Measurements from ENCODE around the gene CCDC85C.

CCDC85C gene

DNA sequence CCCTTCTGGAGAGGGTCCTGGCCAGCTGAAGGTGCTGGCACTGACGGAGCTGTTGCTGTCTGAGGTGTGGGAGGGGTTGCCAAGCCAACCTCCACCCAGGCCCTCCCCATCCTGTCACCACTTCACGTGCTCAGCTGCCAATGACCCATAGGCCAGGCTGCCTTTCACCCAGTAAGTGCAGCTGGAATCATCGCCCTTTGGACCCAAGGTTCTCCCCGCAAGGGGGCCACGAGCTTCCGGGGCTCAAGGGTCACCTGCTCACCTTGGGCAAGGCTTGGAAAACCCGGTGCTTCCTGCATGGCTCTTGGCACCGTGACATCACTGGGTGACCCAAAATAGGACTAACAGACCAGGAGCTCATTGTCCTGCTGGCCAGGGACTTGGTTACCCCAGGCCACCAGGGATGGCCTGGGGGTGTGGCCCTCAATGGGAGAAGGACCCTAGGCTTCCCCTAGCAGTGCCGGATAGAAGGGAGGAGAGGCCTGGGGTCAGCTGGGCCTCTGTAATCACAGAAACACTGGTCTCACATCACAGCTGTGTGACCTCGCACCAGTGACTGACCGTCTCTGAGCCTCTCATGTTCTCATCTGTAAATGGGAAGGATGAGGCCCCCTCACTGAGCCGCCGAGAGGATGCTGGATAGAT, 51.3 kb downstream of the CCDC85C start:
- no peak for DNase-seq

DNA sequence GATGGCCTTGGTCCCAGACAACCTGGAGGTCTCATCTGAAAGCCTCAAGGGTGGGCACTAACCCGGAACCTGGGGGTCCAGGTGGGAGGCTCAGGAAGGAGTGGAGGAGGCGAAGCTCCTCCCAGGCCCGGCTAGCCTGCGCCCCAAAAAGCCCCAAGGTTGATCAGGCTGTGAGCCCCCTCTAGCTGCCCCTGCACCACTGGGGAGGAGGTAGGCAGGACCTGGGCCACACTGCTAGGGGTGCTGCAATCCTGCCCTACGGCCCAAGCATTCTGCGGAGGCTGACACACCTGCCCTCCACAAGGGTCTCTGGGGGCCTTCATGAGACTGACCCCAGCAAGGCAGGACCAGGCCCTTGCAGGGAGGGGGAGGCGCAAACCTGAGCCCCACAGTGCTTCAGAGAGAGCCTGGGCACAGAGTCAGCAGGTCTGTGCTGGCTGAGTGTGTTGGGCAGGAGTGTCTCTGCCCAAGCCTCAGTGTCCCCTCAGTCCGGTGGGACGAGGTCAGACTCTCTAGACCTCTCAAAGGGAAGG, 51.9 kb downstream of the CCDC85C start:
- no peak for DNase-seq

DNA sequence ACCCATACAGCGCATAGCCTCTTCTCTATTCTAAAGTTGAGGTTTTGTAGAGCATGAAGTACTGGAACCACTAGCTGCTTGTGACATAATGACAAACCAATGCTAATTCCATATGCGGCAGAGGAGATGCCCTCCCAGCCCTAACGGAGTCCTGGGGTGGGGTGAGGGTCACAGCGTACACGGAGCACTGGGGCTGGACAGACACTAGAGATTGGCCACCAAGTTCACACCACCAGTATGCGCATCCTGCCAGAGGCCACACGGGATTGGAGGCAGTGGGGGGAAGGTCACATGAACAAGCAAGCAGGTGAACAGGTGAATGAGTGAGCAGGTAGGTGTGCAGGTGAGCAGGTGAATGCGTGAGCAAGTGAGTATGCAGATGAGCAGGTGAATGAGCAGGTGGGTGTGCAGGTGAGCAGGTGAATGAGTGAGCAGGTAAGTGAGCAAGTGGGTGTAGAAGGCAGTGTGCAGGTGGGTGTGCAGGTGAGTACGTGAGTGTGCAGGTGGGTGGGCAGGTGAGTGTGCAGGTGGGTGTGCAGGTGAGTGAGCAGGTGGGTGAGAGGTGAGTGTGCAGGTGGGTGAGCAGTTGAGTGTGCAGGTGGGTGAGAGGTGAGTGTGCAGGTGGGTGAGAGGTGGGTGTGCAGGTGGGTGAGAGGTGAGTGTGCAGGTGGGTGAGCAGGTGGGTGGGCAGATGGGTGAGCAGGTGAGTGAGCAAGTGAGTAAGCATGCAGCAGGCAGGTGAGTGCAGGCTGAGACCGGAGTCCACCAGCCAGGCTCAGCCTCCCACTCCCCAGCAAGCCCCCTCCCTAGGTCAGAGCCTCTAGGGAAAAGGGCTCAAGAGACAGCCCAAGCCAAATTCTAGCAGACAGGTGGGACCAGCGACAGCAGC, 52.7 kb downstream of the CCDC85C start:
- no peak for DNase-seq

DNA sequence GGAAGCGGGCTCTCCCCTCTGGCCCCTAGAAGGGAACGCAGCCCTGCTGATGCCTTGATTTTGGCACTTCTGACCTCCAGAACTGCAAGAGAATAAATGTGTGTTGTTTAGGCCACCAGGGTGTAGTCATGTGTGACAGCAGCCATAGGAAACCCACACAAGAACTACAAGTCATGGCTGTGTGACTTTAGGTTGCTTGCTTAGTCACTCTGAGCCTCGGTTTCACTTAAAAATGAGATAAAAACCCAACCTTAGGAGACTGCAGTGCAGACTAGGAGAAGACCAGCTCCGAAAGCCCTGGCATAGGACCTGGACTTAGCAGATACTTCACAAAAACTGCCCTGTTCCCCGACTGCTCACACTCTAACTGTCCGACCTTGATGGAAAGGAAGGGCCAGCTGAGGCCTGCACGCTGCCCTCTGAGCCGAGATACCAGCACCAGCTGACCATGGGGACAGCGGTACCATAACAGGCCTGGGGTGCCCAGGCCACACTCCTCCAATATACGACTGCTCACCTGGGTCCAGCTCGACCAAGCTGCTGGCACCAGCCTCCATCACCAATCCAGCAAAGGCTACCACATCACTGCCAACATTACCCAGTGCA, 53.5 kb downstream of the CCDC85C start:
- DNase-seq: no peak

DNA sequence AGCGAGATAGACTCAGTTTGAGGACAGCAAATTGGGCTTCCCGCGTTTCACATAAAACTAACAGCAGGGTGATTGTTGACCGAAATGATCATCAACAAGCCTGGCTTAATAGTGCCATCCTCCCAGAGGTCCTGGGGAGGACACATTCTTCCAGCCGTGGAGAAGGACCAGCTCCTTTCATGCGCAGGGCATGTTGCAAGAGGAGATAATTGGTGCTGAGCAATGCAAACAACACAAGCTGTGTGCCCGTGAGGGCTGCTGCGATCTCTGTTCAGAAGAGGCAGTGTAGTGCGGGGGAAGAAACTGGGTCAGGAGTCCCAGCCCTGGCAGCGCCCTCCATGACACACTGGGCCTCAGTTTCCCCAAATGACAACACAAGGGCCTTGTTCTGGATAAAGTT, 54.3 kb downstream of the CCDC85C start:
- DNase-seq: no peak

DNA sequence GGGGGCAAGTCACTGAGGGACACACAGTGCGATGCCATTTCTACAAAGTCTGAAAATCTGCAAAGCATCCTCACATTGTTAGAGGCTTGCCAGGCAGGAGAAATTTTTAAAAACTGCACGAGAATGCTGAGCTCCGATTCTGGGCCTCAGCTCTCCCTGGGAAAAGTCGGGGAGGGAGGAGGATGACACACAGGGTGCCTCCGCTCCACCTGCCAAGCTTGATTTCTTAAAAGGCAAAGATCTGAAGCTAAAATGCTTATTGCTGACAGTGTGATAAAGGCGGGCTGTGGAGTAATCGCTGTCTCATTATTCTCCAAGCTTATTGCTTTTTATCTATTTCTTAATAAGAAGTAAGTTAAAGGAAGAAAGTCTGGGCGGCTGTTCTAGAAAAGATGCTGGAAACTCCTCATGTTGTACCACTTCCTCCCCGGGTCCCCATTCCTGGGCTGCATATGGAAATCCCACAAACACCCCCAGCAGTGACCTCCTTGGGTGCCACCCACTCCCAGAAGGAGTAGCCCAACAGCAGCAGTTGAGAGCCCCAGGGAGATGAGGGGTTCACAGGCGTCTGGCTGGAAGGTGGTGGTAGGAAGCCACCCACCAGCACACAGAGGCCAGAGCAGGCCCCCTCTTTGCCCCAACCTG, 55.0 kb downstream of the CCDC85C start:
- peak; percentile 23 for DNase-seq

DNA sequence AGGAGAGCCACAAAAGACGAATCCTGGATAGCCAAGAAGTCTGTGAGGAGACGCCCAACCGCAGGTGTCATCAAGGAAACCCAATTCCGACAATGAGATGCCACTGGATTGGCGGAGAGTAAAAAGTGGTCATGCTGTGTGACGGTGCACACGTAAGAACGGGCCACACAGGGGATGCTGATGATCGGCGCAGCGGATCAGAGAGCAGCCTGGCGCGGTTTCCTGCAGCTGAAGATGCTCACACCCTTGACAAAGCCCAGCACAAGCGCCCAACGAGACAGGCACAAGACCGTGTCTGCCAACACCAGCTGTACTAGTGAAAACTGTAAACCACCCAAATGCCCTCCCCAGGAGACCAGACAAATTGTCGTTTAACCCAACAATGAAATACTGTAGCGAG, 55.8 kb downstream of the CCDC85C start:
- no peak for DNase-seq

DNA sequence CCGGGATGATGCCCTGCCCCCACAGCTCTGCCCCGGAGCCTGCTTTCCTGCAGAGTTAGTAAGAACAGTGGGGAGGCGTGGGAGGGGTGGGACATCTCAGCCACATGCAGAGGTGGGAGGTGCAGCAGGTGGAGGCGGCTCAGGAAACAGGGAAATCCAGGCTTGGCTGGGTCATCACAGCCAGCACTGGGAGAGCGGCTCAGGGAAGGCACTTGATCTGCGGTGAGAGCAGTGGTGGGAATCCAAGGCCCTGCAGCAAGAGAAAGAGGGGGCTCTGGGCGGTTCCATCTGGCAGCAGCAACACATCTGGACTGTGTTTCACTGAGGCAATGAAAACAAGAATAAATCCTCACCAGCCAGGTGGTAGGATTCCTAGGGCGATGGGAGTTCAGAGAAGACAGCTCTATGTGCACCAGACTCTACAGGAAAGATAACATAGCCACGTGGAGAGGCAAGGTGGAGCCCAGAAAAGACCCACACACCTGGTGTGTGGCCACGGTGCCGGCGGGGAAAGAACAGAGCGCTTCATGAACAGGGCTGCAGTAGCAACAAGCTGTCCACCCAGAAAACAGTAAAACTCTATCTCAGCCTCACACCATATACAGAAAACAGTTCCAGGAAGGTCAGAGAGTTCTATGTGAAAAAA, 57.6 kb downstream of the CCDC85C start:
- no peak for DNase-seq

DNA sequence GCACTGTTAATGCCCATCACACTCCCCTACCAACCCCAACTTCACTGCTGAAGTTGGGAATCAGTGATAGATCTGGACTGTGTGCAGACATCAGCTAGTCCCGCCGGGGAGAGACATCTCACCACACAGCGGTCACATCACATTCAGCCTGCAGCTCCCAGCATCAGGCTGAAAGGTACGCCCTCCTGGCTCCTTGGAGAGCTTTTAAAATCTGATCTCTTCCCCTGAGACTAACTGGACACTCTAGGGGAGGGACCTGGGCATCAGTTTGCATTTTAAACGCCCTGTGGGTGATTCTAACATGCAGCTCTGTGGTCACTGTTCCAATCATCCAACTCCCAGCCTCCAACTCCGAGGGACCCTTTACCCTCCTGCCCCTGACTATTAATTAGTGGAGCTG, 58.4 kb downstream of the CCDC85C start:
- DNase-seq: no peak

DNA sequence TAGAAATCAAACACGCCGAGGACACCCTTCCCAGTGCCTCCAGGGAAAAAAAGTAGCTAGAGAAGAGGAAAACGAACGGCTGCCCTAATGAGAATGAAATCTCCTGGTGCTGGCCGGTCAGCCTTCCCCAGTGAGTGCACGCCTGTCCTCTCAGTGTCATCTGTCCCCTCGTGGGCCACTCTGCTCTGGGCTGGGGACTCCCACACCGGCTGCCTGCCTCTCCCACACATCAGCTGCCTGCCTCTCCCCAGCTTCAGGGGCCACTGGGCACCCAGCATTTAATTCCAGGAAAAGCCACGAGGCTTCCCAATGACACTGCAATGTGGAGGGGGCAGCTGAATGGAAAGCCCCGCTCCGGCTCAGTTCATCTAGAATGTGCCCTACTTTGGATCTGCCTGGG, 59.0 kb downstream of the CCDC85C start:
- DNase-seq: no peak

DNA sequence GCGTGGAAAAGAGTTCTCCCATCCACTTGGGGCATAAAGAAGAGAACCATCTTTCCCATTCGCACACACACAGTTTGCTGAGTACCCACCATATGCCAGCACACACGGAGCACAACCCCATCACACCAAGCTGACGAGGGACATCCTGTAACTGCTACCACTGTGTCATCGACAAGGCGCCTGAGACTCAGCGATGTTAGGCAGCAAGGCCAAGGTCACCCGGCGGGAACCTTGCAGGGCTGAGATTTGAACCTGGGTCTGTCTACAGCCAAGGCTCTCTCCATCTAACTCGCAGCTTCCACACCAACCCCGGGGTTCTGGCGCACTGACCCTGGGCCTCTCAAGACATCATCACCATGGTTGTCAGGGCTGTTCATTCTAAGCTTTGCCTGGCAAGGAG, 60.0 kb downstream of the CCDC85C start:
- no peak for DNase-seq

DNA sequence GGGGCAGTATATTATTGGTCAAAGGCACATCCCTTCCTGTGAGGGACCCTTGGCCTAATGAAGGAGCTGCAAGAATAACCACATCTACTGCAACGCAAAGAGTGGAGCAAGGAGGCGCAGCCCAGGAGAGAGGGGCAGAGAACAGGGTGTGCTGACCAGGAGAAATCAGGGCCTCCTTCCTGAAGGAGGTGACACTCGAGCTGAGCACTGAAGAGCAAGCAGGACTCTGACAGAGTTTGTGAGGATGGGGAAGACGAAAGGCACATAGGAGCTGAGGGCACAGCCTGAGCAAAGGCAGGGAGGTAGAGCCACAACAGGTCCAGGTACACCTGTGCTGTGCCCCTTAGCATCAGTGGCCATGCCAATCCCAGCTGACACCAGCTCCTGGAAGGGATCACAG, 60.6 kb downstream of the CCDC85C start:
- no peak for DNase-seq

DNA sequence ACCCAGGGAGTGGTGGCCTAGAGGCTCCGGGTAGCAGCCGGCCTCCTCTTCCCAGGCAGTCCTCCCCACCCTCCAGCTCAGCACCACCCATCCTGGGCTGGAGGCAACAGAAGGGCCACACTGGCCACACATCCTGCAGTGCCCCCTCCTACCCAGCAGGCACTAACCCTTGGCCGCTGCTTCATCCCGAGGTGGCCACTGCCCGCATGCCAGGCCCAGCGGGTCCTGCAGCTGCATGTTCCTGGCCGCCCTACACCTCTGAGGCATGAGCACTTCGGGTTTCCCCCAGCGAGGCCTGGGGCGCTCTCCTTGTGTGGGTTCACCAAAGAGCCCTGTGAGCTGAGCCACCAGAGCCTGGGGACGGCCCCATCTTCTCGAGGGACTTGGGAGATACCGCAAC, 61.4 kb downstream of the CCDC85C start:
- no peak for DNase-seq

DNA sequence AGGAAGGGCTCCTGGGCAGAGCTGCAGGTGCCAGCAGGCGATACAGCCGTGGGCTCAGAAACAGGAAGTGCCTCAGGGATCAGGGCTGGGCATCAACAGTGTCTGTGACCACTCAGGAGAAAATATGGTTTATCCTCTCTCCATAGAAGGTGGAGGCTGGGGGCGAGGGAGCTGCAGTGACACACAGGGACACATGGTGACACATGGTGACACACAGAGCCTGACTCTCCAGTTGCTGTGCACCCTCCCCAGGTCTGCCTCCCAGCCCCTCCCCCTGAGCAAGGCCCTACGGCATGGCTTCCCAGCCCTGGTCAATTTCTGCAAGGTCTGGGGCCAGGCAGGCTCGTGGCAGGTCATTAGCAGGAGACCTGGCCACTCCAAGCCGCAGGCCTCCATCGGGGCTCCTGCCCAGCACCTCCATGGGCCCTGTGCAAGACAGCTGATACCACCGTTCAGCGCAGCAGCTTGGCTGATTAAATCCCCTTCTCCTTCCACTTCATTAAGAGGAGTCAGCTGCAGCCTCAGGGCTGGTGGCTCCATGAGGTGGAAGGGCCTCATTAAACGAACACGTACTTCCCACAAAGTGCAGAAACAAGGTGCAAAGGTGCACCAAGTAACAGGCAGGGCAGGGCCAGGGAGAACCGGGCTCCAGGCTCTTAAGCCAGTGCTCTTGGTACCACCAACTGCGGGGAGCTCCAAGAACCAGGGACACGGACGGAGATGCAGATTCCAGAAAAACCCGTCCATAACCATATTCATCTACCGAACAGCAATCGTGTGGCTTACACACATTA, 62.1 kb downstream of the CCDC85C start:
- DNase-seq: no peak

DNA sequence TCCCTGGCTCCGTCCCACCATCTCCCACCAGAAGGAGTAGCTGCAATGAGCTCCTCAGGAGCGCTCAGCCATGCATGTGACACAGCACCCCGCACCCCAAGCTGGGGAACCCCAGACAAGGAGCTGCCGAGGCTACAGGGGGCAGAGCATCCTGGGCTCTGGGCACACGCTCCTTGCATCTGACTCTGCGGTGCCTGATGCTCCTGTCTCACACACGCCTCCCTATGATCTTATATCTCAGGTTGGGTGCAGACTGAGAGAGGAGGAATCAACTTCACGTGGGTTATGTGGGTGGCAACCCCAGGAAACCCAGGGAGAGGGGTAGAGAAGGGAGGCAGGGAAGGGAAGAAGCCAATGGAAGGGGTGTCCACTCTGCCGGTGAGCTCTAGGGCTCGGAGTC, 62.8 kb downstream of the CCDC85C start:
- no peak for DNase-seq

DNA sequence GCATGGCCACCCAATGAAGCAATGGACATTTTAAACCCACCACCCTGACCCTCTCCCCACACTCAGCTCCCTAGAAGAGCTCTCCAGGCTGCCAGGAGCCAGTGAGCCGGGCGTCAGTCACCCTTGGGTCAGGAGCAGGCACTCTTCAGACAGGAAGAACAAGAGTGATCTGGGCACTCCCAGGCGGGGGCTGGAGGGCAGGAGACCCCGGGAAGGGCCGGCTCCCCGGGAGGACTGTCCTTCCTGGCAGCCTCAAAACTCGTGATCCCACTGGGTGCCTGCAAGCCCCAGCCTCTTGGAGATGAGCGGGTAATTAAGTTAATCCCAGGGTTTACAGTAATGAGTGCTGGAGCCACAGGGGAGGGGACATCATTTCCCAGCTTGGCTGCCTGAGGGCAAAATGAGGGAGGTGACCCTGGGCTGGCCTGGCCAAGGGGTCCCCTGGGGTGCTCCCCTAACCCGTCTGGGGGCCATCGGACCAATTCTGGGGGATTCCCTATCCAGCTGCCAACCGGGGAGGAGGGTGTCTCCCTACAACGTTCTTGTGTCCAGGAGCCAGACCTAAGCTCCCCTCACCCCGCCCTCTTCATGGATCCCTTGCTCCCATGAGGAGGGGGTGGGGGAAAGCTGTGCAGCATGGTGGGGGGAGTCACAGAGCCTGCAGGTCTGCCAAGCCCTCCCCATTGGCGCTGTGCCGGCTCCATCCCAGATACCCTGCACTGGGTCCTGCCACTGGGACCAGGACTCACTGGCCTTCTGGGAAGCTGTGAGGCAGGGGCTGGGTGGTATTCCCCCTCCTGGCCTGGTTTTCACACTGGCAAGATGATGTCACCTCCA, 63.6 kb downstream of the CCDC85C start:
- no peak for DNase-seq

DNA sequence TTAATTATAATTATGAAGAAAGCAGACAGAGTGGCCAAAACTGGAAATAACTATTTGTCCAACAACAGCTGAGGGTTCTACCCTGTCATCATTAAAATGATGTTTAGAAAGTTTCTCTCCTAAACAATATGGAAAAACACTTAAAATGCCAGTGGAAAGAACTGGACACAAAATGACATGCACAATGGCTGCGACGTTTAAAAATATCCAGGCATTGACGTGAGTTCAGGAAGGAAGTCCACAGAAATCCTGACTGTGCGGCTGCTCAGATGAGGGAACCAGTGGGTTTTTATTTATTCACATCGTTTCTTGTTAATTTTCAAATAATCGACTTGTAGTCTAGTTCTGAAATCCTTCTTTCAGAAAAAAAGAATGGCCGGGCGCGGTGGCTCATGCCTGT, 64.5 kb downstream of the CCDC85C start:
- DNase-seq: no peak

DNA sequence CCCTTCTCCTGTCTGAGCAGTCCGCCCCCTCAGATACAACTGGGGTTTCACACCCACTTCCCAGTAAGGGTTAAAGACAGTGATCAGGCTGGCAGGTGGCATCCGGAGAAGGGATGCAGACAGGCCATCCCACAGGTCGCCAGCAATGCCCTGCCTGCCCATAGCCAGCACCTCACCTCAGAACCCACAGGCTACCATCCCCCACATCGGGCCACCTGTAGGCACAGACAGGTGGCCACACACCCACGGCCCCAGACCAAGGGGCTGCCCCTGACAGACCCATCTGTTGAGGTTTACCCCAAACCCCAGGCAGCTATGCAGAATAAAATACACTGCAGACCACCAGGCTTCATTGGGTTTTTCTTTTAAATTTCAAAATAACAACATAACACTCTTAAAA, 65.3 kb downstream of the CCDC85C start:
- DNase-seq: no peak

DNA sequence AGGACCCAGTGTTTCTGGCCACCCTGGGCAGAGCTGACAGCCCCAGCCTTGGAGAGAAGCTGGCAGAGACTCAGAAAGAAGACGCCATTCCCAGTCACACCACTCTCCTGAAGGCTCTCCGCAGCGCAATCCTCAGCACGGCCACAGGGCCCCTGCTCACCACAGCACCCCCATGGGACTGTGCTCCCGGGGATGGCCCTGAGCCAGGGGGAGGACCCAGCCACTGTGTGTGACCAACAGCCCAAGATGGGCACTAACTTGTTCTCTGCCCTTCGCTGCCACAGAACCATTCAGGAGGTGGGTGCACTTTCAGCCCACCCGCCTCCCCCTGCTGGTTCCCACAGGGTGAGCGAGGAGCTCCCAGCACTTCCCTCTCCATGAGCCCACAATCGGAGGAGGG, 65.7 kb downstream of the CCDC85C start:
- peak; percentile 28 for DNase-seq

DNA sequence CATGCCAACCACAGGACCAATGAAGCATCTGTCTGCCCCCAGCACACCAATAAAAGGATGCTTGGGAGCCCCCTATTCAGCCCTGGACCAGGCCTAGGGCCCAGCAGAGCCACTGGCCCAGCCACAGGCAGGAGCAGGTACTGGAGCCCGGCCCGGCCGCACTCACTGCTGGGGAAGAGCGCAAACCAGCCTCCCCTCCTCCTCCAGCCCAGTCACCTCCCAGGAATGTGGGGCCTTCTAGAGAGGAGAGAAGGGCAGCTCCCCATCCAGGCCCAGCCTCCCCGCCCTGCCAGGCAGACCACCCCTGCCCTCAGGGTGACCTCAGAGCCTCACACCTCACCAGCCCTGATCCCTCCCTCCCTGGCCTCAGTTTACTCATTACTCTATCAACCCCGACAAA, 66.6 kb downstream of the CCDC85C start:
- DNase-seq: peak; percentile 92

Measured in EL (cell line).